Mucosa of rectum (tissue), 2 donors: ENCODE results near the gene DLGAP1.

Experiments
- H3K27ac ChIP-seq, 2 donors: one replicate each; pipeline ENCODE4 v1.7.0; 2013; ENCODE audit warnings: inconsistent platforms in 2 of 2, low read depth in 2 of 2, low read length in 2 of 2
- H3K27me3 ChIP-seq, 2 donors: one replicate each; pipeline ENCODE4 v1.7.0; 2013; ENCODE audit warnings: low read length in 2 of 2; ENCODE audit not compliant: control insufficient read depth in 2 of 2, insufficient read depth in 2 of 2
- H3K36me3 ChIP-seq, 2 donors: one replicate each; pipeline ENCODE4 v1.7.0; 2013; ENCODE audit warnings: low read length in 2 of 2; ENCODE audit not compliant: control insufficient read depth in 2 of 2, insufficient read depth in 2 of 2
- H3K4me1 ChIP-seq, 2 donors: one replicate each; pipeline ENCODE4 v1.7.0; 2013; ENCODE audit warnings: low read length in 2 of 2, mild to moderate bottlenecking in 1 of 2; ENCODE audit not compliant: control insufficient read depth in 2 of 2, insufficient read depth in 2 of 2
- H3K4me3 ChIP-seq, 2 donors: one replicate each; pipeline ENCODE4 v1.7.0; 2013; ENCODE audit warnings: low read length in 2 of 2
- H3K9ac ChIP-seq, 2 donors: one replicate each; pipeline ENCODE4 v1.7.0; 2013; ENCODE audit warnings: low read length in 2 of 2, low read depth in 1 of 2, mild to moderate bottlenecking in 1 of 2
- H3K9me3 ChIP-seq, 2 donors: one replicate each; pipeline ENCODE4 v1.7.0; 2013; ENCODE audit warnings: low read length in 2 of 2; ENCODE audit not compliant: control insufficient read depth in 2 of 2
- donor health status: healthy.
- donor health status: Normal muscosa, but diverticular disease.

DLGAP1 gene

DNA sequence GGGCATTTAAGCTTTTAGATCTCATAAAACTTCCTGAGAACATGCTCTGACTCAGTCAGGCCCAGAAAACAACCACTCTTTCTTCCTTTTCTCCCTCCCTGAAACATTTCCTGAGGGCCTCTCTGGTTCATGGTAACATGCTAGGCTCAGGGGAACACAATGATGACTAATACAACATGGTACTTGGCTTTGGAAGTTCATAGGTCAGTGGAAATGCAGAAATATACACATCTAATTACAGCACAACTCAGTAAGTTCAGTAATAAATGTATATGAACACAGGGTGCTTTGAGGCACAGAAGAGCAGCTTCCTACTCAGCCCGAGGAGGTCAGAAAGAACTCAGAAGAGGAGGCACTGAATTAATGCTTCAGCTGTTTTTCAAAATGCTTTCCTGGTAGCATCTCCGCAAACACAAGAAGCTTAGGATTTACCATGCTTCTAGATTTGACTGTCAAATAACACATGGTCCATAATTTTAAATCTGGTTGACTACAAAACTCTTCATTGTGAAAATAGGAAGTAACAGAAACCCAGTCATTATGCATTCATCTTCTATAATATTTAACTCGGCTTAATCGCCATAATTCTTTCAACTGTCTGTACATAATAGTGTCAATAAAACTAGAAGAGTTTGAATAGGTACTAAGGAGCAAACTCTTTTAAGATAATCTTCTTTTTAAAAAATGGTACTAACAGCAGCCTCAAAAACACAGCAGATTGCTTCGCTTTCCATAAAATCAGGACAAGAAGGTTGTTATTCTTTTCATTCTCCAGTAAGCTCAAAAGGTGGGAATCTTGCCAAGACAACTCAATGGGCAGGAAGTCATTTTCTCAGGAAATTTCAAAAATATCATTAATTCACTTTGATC is 251.3 kb downstream of the DLGAP1 start:
- Histone ChIP-seq H3K9ac (no peak overlapping the region), H3K4me3 (no peak overlapping the region), H3K4me1 (no peaks in the 10 kb centered on the region), H3K36me3 (no peaks in the 10 kb centered on the region), H3K27ac (no peak overlapping the region), H3K9me3 (no peaks in the 10 kb centered on the region), H3K27me3 (no peaks in the 10 kb centered on the region)

DNA sequence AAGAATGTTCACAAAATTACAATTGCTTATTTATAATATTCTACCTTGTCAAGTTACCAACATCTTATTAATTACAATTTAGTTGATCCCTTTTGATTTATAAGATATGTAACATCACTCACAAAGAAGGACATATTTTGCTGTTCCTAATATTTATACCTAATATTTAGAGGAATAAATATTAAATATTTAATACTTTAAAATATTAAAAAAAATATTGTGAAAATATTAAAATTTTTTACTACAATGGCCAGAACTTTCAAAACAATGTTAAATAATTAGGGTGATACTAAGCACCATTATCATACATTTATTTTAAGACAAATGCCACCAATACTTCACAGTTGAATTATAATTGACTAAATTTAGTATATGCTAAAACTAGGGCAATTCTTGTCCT is 254.7 kb downstream of the DLGAP1 start:
- H3K36me3 ChIP-seq, result no peaks in the 10 kb centered on the region
- no peak overlapping the region for H3K27ac ChIP-seq
- no peak overlapping the region for H3K4me3 ChIP-seq
- H3K4me1 ChIP-seq, result no peaks in the 10 kb centered on the region
- no peaks in the 10 kb centered on the region for H3K27me3 ChIP-seq
- H3K9me3 ChIP-seq, result no peaks in the 10 kb centered on the region
- no peak overlapping the region for H3K9ac ChIP-seq

DNA sequence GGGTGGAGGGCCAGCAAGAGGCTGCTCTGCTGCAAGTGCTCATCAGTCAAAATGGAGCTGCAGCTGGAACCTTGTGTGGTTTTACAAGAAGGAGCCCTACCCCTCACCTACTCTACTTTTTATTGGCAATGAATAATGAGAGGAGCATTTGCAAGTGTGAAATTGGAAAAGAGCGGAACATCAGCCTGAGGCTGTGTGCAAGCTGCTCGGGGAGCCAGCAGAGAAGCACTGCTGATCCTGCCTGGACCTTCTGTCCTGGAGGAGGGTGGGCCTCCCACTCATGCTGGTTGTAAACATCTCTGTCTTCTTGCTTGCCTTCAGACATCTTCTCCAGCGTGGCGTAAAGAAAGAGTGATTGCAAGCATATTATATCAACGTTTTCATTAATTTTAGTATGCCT is 256.2 kb downstream of the DLGAP1 start:
- H3K4me3 ChIP-seq, result no peak overlapping the region
- no peak overlapping the region for H3K27ac ChIP-seq
- H3K9me3 ChIP-seq, result no peaks in the 10 kb centered on the region
- H3K9ac ChIP-seq, result no peak overlapping the region
- no peaks in the 10 kb centered on the region for H3K36me3 ChIP-seq
- no peaks in the 10 kb centered on the region for H3K27me3 ChIP-seq
- no peaks in the 10 kb centered on the region for H3K4me1 ChIP-seq

DNA sequence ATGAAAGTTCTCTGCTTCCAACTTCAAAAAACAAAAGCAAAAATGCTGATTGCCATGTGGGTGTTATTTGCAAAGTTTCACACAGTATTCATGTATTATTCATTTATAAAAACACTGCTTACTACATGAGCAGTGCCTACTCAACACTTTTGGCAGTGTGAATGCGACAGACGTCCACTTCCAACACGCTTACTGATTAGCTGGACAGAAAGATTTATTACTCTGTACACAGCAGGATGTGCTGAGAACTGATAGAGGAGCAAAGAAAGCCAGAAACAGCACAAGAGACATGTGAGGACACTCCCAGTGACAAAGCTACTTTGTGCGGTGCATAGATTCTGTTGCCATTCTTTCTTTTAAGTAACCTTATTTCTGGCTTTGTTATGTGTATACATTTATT is 258.8 kb downstream of the DLGAP1 start:
- no peak overlapping the region for H3K27ac ChIP-seq
- no peak overlapping the region for H3K9ac ChIP-seq
- H3K4me3 ChIP-seq, result no peak overlapping the region
- H3K4me1 ChIP-seq, result no peaks in the 10 kb centered on the region
- H3K9me3 ChIP-seq, result no peaks in the 10 kb centered on the region
- no peaks in the 10 kb centered on the region for H3K27me3 ChIP-seq
- H3K36me3 ChIP-seq, result no peaks in the 10 kb centered on the region

DNA sequence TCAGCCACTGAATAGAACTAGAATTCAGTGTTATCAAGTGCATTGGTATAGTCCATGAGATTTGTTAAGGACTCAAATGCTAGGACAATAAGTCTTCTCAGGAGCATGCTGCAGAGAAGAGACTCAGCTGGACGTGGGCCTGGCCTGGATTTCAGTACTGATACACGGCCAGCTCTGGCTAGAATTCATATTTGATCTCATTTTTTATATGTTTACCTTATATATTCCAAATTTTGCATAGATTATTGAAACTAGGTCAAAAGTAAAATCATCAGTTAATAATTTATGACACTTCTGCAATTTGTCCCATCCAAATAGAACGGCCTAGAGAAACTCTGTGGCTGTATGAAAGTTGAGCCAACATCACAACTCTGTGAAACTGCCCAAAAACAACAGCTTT is 262.0 kb downstream of the DLGAP1 start:
- Histone ChIP-seq H3K9me3 (no peaks in the 10 kb centered on the region), H3K4me1 (no peaks in the 10 kb centered on the region), H3K9ac (no peak overlapping the region), H3K27ac (no peak overlapping the region), H3K27me3 (no peaks in the 10 kb centered on the region), H3K4me3 (no peak overlapping the region), H3K36me3 (no peaks in the 10 kb centered on the region)

DNA sequence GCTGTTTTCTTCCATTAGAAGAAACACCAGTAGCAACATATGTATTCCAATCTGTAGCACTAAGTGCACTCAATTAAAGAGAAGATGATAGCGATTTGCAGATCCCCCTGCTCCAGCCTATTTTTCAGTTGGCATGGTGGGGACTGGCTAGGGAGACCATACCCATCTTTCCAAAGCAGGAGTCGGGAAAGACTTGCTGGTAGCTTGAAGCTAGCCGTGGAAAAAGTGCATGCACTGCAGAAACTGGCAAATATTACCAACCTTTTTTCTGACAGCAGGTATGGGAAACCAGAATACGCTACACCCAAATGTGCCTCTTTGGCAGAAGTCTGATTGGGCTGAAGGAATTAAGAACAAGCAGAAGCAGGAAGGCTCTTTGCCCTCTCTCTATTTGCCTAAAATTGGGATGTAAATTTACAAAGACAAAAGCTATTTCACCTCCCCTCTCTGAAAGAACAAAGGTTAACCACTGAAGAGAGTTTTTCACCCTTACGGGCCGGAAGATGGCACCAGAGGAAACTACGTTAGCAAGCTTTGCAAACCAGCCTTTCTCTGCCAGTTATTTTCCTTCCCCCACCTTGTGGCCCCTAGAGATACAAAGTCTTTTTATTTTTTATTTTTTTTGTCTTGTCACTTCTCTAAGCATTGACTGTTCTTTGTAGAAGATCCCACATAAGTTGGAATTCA is 273.1 kb downstream of the DLGAP1 start:
- no peaks in the 10 kb centered on the region for H3K4me1 ChIP-seq
- H3K9me3 ChIP-seq, result no peaks in the 10 kb centered on the region
- H3K27ac ChIP-seq, result no peak overlapping the region
- no peak overlapping the region for H3K9ac ChIP-seq
- no peaks in the 10 kb centered on the region for H3K36me3 ChIP-seq
- no peak overlapping the region for H3K4me3 ChIP-seq
- H3K27me3 ChIP-seq, result no peaks in the 10 kb centered on the region

DNA sequence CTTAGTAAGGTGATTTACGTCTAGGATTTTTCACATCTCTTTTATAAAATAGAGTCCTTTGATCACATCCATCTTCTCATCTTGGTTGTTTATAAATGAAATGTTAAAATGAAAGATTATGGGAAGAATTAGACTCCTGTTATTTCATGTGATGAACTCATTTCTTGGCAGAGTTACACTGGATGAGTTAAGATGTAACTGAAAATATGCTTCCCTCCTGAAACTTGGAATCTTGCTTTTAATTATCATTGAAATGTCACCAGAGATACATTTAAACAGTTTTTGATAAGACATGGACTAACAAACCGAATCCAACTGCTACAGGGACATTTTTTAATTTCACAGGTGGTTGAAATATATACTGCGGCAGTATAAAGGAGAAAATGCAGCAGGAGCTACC is 274.0 kb downstream of the DLGAP1 start:
- H3K36me3 ChIP-seq, result no peaks in the 10 kb centered on the region
- H3K27me3 ChIP-seq, result no peaks in the 10 kb centered on the region
- no peak overlapping the region for H3K4me3 ChIP-seq
- H3K9ac ChIP-seq, result no peak overlapping the region
- no peaks in the 10 kb centered on the region for H3K4me1 ChIP-seq
- no peak overlapping the region for H3K27ac ChIP-seq
- H3K9me3 ChIP-seq, result no peaks in the 10 kb centered on the region

DNA sequence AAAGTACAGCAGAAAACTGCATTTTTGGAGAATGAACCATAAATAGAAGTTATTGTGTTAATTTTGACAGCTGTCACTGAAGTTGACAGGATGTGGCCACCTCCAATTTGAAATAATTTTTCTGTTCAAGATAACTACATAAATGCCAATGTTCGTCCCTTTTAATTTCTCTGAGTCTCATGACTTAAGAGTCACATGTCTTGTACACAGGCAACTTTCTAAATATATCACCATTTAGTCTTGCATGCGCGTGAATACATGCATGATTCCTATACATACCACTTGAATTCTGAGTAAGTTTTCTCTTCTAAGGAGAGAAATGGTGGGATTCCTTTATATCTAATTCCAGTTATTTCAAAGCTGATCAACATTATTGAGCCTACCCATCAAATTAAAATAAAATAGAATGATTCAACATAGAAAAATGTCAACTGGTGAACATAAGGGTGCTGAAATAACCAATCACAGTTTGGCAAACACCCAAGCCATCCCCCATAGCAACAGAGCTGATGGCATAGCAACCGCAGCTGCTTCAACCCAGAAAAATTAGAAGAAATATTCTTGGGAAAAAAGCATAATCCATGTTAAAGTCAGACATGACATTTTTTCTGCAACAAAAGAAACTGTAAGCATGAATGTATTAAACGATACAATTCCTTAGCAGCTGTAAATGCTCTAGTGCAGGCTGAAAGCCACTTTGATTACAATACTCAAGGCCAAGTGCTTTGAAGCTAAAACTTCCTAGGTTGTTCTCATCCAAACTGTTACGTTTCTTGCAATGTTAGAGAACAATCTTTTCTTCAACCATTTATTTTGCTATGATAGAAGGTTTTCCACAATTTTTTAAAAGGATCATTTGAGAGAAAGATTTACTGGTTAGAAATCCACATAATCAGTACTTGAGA is 282.7 kb downstream of the DLGAP1 start:
- Histone ChIP-seq H3K4me1 (no peaks in the 10 kb centered on the region), H3K36me3 (no peaks in the 10 kb centered on the region), H3K27ac (no peak overlapping the region), H3K9me3 (no peaks in the 10 kb centered on the region), H3K27me3 (no peaks in the 10 kb centered on the region), H3K4me3 (no peak overlapping the region), H3K9ac (no peak overlapping the region)

DNA sequence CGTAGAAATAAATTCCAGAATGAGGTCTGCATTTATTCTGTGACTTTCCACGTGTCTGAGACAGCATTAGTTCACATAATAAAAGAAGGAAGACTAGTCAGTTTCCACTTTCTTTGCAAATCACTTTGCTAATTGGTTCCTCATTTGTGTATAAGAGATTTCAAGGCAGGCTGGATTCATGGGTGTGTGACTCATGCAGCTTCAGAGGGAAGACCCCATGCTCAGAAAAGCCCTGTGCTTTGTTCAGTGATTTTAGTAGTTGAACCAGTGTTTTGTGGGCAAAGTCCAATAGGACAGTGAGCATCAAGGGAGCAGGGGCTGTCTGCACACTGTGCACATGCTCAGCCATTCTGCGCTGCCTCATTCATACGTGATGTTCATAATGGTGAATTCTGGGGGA is 297.8 kb downstream of the DLGAP1 start:
- Histone ChIP-seq H3K36me3 (no peaks in the 10 kb centered on the region), H3K4me1 (no peaks in the 10 kb centered on the region), H3K27ac (no peak overlapping the region), H3K4me3 (no peak overlapping the region), H3K9me3 (no peaks in the 10 kb centered on the region), H3K27me3 (no peaks in the 10 kb centered on the region), H3K9ac (no peak overlapping the region)

DNA sequence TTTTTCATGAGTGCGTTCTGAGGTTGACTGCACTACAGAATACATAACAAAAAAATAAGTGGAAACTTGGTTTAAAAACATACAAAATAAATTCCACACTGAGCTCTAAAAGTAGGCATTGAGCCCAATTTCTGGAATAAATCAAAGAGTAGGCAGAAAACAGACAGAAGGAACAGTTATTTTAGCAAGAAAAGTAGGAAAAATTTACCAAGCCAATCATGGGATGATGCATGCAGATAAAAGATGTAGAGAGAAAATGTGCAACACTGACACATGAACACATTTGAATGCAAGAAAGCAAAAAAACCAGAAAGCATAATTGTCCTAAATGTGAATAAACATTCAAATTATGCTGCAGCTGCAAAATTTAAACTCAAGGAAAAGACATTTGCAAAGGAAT is 308.3 kb downstream of the DLGAP1 start:
- no peaks in the 10 kb centered on the region for H3K4me1 ChIP-seq
- no peak overlapping the region for H3K27ac ChIP-seq
- H3K4me3 ChIP-seq, result no peak overlapping the region

More for the DNA sequence above, 308.3 kb downstream of the DLGAP1 start:
- H3K9me3 ChIP-seq, result no peaks in the 10 kb centered on the region
- no peaks in the 10 kb centered on the region for H3K27me3 ChIP-seq
- H3K36me3 ChIP-seq, result no peaks in the 10 kb centered on the region
- H3K9ac ChIP-seq, result no peak overlapping the region
